GM12872 (cell line): ENCODE measurements around the gene PLEKHA1.

Experiments
- CTCF ChIP-seq: IDR thresholded peaks from 3 replicates; pipeline ENCODE4 v1.5.1; 2011; ENCODE audit warnings: low read depth, mild to moderate bottlenecking, low read length, moderate library complexity; ENCODE audit not compliant: insufficient read depth

Gene PLEKHA1

GRCh38 chr10:122448600-122448999 is 74.1 kb downstream of the PLEKHA1 start:
- TF ChIP-seq CTCF: no peak

GRCh38 chr10:122449153-122449552 is 74.6 kb downstream of the PLEKHA1 start:
- no peak for TF ChIP-seq CTCF

- TF ChIP-seq CTCF: no peak
Measured at GRCh38 chr10:122450353-122450990, 76.0 kb downstream of the PLEKHA1 start.

GRCh38 chr10:122454071-122454470 is 79.6 kb downstream of the PLEKHA1 start:
- no peak for TF ChIP-seq CTCF

- no peak for TF ChIP-seq CTCF
Measured at GRCh38 chr10:122454603-122455080, 80.1 kb downstream of the PLEKHA1 start, which contains the start of gene ARMS2. Gene ARMS2, plus strand, starts transcription at chr10:122454653. Its CDS starts 75 bp downstream, at chr10:122454728.

- no peak for TF ChIP-seq CTCF
Measured at GRCh38 chr10:122455376-122456079, 81.0 kb downstream of the PLEKHA1 start.

- no peak for TF ChIP-seq CTCF
Measured at GRCh38 chr10:122457934-122458333, 83.4 kb downstream of the PLEKHA1 start.
